ENCODE results near the gene RPL21. TPM values are rescaled to one million over a fixed set of nuclear protein-coding genes. Genes with fewer than 3 reads are reported as not detected.
A peak's percentile ranks its signal among the peaks of the same experiment; 100 is the strongest.
"Not testable (repeated sequence)": the region's sequence is repeated elsewhere in the genome, so short reads cannot be mapped to it uniquely, and the experiment has no call there.

The RPL21 gene
- total RNA-seq, 6 donors from 2014 or later = 158 to 853 (median 524) TPM

GRCh38 chr13:27298849-27299248, 47.5 kb downstream of the RPL21 start:
- H3K4me3 ChIP-seq = no peak overlapping the region
- DNase-seq (peak in 1 of 2 donors; percentile 25), ATAC-seq (ENCODE audit: low FRiP score in 2 of 2) (no peak)
- no peaks in the 10 kb centered on the region for H3K36me3 ChIP-seq
- TF ChIP-seq EP300 (IDR thresholded peaks at IDR 0.05) (no peak), POLR2AphosphoS5 (IDR thresholded peaks at IDR 0.05) (no peak), CTCF (IDR thresholded peaks at IDR 0.05) (no peak), POLR2A (IDR thresholded peaks at IDR 0.05) (no peak)
- H3K27ac ChIP-seq = no peak overlapping the region
- no peaks in the 10 kb centered on the region for H3K27me3 ChIP-seq
- WGBS, 2 donors = 49 to 60% methylated on average over 5 of the region's 5 CpGs
- no peaks in the 10 kb centered on the region for H3K9me3 ChIP-seq
- H3K4me1 ChIP-seq = no peaks in the 10 kb centered on the region

DNA sequence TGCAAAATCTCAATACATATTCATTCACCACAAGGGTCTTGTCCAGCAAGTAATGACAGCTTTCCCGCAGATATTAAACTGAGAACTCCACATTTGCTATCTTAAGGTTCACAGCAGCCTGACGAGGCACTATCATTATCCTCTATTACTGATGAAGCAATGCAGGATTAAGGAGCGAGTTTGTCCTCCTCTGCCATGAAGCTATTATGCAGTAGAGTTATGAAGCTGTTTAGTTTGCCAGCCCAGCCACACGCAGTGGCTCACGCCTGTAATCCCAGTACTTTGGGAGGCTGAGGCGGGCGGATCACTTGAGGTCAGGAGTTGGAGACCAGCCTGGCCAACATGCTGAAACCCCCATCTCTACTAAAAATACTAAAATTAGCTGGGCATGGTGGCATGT, 49.0 kb downstream of the RPL21 start:
- DNase-seq; H3K27ac ChIP-seq; H3K9me3 ChIP-seq; H3K4me1 ChIP-seq; H3K36me3 ChIP-seq; H3K27me3 ChIP-seq; H3K4me3 ChIP-seq; ATAC-seq (ENCODE audit: low FRiP score in 2 of 2): not testable (repeated sequence)
- WGBS, 2 donors = 86 to 94% methylated on average over 7 of the region's 7 CpGs

GRCh38 chr13:27300941-27301586, 49.7 kb downstream of the RPL21 start:
- no peaks in the 10 kb centered on the region for H3K9me3 ChIP-seq
- 82 to 85% methylated on average over 6 of the region's 6 CpGs for WGBS, 2 donors
- no peak for DNase-seq

GRCh38 chr13:27302643-27303262, 51.4 kb downstream of the RPL21 start:
- H3K9me3 ChIP-seq = no peaks in the 10 kb centered on the region
- WGBS, 2 donors = 44 to 50% methylated on average over 4 of the region's 4 CpGs
- H3K27me3 ChIP-seq = no peaks in the 10 kb centered on the region
- no peak for DNase-seq
- no peak for TF ChIP-seq EP300 (IDR thresholded peaks at IDR 0.05)
- TF ChIP-seq POLR2A (IDR thresholded peaks at IDR 0.05) = no peak
- TF ChIP-seq CTCF (IDR thresholded peaks at IDR 0.05) = no peak
- no peak for TF ChIP-seq POLR2AphosphoS5 (IDR thresholded peaks at IDR 0.05)
- no peaks in the 10 kb centered on the region for H3K36me3 ChIP-seq
- ATAC-seq (ENCODE audit: low FRiP score in 2 of 2) = no peak
- no peak overlapping the region for H3K4me3 ChIP-seq
- no peak overlapping the region for H3K27ac ChIP-seq
- H3K4me1 ChIP-seq = no peaks in the 10 kb centered on the region

More at GRCh38 chr13:27300941-27301586, 49.7 kb downstream of the RPL21 start:
- H3K4me3 ChIP-seq = no peak overlapping the region
- ATAC-seq (ENCODE audit: low FRiP score in 2 of 2) = no peak
- no peaks in the 10 kb centered on the region for H3K36me3 ChIP-seq
- H3K27ac ChIP-seq = no peak overlapping the region
- no peak for TF ChIP-seq POLR2AphosphoS5 (IDR thresholded peaks at IDR 0.05)
- TF ChIP-seq CTCF (IDR thresholded peaks at IDR 0.05) = no peak
- no peak for TF ChIP-seq POLR2A (IDR thresholded peaks at IDR 0.05)
- TF ChIP-seq EP300 (IDR thresholded peaks at IDR 0.05) = no peak
- H3K27me3 ChIP-seq = no peaks in the 10 kb centered on the region
- no peaks in the 10 kb centered on the region for H3K4me1 ChIP-seq

GRCh38 chr13:27304099-27304498, 52.7 kb downstream of the RPL21 start:
- ATAC-seq (ENCODE audit: low FRiP score in 2 of 2) = no peak
- 92 to 98% methylated on average over 4 of the region's 4 CpGs for WGBS, 2 donors
- H3K4me1 ChIP-seq = no peaks in the 10 kb centered on the region
- H3K4me3 ChIP-seq = no peak overlapping the region
- no peak overlapping the region for H3K27ac ChIP-seq
- TF ChIP-seq EP300 (IDR thresholded peaks at IDR 0.05) (no peak), POLR2A (IDR thresholded peaks at IDR 0.05) (no peak), CTCF (IDR thresholded peaks at IDR 0.05) (no peak), POLR2AphosphoS5 (IDR thresholded peaks at IDR 0.05) (no peak)
- H3K27me3 ChIP-seq = no peaks in the 10 kb centered on the region
- no peaks in the 10 kb centered on the region for H3K36me3 ChIP-seq
- H3K9me3 ChIP-seq = no peaks in the 10 kb centered on the region
- DNase-seq = no peak
